Neutrophil (primary cell): ENCODE data around the gene SLC30A3.

Experiments used
- H3K27ac ChIP-seq: fragments of 200-600 bp; sonication (generic); 2 replicates; pipeline ENCODE4 v1.5.1; 2016; ENCODE audit warnings: mild to moderate bottlenecking, moderate library complexity
- H3K27me3 ChIP-seq: fragments of 200-600 bp; sonication (generic); 2 replicates; pipeline ENCODE4 v1.6.0; 2016; ENCODE audit warnings: mild to moderate bottlenecking
- H3K36me3 ChIP-seq: fragments of 200-600 bp; sonication (generic); 2 replicates; pipeline ENCODE4 v1.5.1; 2017
- H3K4me1 ChIP-seq, 2 experiments: fragments of 200-600 bp in 1 of 2; sonication (generic) in 1 of 2; 1 replicate in 1 of 2; 2 replicates in 1 of 2; pipeline versions ENCODE4 v1.5.1 to v1.6.1; 2013 to 2016; ENCODE audit warnings: low read depth in 1 of 2, low read length in 1 of 2, mild to moderate bottlenecking in 1 of 2, moderate library complexity in 1 of 2; ENCODE audit not compliant: control insufficient read depth in 1 of 2, insufficient read depth in 1 of 2
- H3K4me3 ChIP-seq, 2 experiments: fragments of 200-600 bp in 1 of 2; sonication (generic) in 1 of 2; 1 replicate in 1 of 2; 2 replicates in 1 of 2; pipeline ENCODE4 v1.5.1; 2013 to 2016; ENCODE audit warnings: low read depth in 1 of 2, low read length in 1 of 2, mild to moderate bottlenecking in 1 of 2, moderate library complexity in 1 of 2
- H3K9me3 ChIP-seq: fragments of 200-600 bp; sonication (generic); 2 replicates; pipeline ENCODE4 v1.5.1; 2016
- TF ChIP-seq, protein P1 (sequence below): fragments of 200-600 bp; sonication (generic); IDR thresholded peaks from 2 replicates; pipeline ENCODE4 v1.5.1; 2016; ENCODE audit warnings: antibody characterized with exemption

Gene SLC30A3

DNA sequence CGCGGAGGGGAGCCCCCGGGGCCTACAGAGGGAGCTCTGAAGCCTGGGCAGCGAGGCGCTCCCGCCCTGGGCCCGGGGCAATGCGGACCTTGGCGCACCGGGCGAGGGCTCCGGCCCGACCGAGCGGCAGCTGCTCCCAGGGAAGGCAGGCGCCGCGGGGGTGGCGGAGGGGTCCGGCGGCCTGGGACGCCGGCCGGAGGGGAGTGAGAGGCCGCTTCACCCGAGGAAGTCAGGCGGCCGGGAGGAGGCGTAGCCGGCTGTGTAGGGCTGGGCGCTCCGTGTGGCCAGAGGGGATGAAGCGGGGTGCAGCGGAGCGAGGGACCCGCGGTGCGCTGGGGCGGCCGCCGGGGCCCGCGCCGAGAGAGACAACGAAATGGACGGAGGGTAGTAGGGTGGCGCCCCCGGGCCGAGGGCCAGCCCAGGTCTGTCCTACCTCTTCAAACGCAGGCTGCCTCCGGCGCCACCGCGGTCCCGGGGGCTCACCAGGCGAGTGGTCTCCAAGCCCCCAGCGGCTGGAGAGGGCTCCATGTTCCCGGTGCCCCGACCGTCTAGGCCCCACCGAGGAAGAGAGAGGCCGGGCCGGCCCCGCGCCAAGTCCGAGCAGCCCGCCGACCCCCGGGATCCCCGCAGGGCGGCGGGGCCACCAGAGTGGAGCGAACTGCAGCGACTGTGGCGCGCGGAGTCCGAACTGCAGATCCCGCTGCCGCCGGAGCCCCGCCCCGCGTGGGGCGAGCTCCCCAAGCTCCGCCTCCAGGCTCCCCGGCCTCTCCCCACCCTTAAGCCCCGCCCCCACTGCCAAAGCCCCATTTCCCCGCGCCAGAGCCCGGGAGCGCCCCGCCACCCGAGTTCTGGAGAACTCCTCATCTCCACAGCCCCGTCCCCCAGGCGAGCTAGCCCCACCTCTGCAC, at the start of gene SLC30A3:
Gene SLC30A3, minus strand, starts transcription at position 669 of the 908 bp plus-strand sequence. Its CDS starts 141 bp downstream, at position 528.
- Histone ChIP-seq H3K4me3 (peak within 1 kb of the TSS; percentile 23 to 53), H3K4me1 (peaks cover 20 to 33% of the 10 kb centered on the region in 2 experiments), H3K27ac (no peak within 1 kb of the TSS), H3K9me3 (no peaks in the 10 kb centered on the region), H3K36me3 (no peaks in the 10 kb centered on the region), H3K27me3 (peaks cover 99% of the 10 kb centered on the region)
- TF ChIP-seq, protein P1, sequence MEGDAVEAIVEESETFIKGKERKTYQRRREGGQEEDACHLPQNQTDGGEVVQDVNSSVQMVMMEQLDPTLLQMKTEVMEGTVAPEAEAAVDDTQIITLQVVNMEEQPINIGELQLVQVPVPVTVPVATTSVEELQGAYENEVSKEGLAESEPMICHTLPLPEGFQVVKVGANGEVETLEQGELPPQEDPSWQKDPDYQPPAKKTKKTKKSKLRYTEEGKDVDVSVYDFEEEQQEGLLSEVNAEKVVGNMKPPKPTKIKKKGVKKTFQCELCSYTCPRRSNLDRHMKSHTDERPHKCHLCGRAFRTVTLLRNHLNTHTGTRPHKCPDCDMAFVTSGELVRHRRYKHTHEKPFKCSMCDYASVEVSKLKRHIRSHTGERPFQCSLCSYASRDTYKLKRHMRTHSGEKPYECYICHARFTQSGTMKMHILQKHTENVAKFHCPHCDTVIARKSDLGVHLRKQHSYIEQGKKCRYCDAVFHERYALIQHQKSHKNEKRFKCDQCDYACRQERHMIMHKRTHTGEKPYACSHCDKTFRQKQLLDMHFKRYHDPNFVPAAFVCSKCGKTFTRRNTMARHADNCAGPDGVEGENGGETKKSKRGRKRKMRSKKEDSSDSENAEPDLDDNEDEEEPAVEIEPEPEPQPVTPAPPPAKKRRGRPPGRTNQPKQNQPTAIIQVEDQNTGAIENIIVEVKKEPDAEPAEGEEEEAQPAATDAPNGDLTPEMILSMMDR: no peak

DNA sequence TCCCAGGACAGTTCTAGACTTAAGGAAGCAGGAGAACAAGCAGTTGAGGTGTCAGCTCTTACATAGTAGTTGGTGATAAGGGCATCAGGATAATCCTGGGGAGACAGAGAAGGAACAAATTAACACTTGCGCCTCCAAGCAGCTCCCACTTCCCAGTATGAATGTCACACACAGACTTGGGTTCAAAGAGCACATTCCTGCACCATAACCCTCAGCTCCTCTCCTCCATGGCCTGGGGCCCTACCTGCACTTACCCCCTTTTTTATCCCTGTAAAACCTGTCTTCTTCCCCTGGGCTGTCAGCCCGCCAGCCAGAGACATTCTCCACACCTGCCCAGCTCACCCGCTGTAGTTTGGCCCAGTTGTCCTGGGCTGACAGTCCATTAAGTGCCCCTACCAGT, 49.3 kb upstream of the SLC30A3 start:
- Histone ChIP-seq H3K4me3 (no peak overlapping the region), H3K9me3 (no peaks in the 10 kb centered on the region), H3K4me1 (no peaks in the 10 kb centered on the region), H3K36me3 (peaks cover 44% of the 10 kb centered on the region), H3K27me3 (peaks cover 18% of the 10 kb centered on the region), H3K27ac (no peak overlapping the region)
- TF ChIP-seq, protein P1: no peak

DNA sequence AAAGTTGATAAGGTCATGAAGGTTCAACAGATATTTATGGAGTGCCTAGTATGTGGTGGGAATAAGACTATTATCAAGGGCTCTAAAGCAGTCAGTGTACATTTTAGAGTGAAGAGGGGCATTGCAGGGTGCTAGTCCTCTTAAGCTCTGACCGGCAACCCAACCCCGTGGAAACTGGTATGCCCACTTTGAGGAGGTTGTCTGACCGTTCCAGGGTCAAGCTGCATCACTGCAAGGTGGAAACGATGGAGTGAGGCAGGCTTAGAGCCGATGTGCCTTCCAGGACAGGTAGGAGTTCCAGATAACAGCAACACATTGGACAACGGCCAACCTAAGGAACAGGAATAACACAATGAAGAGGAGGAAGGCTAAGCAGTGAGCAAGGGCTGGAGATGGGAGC, 46.8 kb upstream of the SLC30A3 start:
- Histone ChIP-seq H3K36me3 (peaks cover 35% of the 10 kb centered on the region), H3K9me3 (no peaks in the 10 kb centered on the region), H3K27ac (no peak overlapping the region), H3K4me3 (no peak overlapping the region), H3K27me3 (peaks cover 43% of the 10 kb centered on the region), H3K4me1 (peaks cover 0 to 3% of the 10 kb centered on the region in 2 experiments)
- TF ChIP-seq, protein P1: no peak

- Histone ChIP-seq H3K27me3 (peaks cover 47% of the 10 kb centered on the region), H3K36me3 (peaks cover 35% of the 10 kb centered on the region), H3K4me3 (no peak within 1 kb of the TSS), H3K9me3 (no peaks in the 10 kb centered on the region), H3K27ac (no peak within 1 kb of the TSS), H3K4me1 (peaks cover 0 to 3% of the 10 kb centered on the region in 2 experiments)
- TF ChIP-seq, protein P1: no peak
These were observed 45.6 kb upstream of the SLC30A3 start, which contains the start of gene UCN for GRCh38 chr2:27308359-27308881. UCN (minus strand) TSS chr2:27308445; CDS start chr2:27307895, 550 bp downstream.

DNA sequence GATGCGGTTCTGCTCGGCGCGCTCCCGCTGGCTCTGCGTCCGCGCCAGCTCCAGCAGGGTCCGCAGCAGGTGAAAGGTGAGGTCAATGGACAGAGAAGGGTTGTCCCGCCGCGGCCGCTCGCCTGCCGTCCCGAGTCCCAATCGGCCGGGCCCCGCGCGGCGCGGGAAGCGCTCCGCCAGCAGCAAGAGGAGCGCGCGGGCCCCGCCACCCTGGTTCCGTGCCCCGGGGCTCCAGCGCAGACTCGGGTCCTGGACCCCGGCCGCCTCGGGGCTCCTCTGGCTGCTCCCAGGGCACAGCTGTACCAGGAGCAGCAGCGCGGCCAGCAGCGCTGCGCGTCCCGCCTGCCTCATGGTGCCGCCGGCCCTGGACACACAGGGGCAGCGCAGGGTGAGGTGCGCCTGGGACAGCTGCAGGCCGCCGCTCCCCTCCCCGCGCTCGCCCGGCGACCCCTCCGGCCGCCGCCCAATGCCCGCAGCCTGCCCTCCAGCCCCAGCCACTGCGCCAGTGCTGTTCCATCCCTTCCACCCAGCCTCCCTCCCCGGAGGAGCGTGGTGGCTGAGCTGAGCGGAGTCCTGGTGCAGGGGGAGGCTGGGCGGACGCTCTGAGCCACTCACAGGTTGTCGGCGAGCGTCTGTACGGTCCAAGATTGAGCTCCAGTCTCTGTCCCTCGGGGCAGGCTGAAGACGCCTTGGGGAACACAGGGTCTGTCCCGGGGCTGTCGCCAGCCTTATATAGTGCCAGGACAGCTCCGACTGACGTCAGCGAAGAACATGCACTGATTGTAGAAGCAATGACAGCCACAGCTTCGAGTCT, 44.9 kb upstream of the SLC30A3 start:
- TF ChIP-seq, protein P1: no peak
- peaks cover 0 to 3% of the 10 kb centered on the region in 2 experiments for H3K4me1 ChIP-seq
- H3K36me3 ChIP-seq: peaks cover 35% of the 10 kb centered on the region
- no peak overlapping the region for H3K4me3 ChIP-seq
- H3K27me3 ChIP-seq: peaks cover 52% of the 10 kb centered on the region
- H3K27ac ChIP-seq: no peak overlapping the region
- H3K9me3 ChIP-seq: no peaks in the 10 kb centered on the region
